ENCODE measurements around the gene NFIB. TPM values are rescaled to one million over a fixed set of nuclear protein-coding genes. Genes with fewer than 3 reads are reported as not detected.

Gene NFIB
- total and polyA plus RNA-seq, 2 of the 4 experiments (the other 2 are of a cell fraction), result 1.4 to 2.0 TPM

- Histone ChIP-seq H3K23ac (ENCODE audit: low read depth, low read length) (no peak overlapping the region), H4K5ac (ENCODE audit: low read depth, low read length) (no peak overlapping the region), H4K91ac (ENCODE audit: insufficient read depth, low read depth, low read length) (no peak overlapping the region), H2BK120ac (ENCODE audit: low read depth, low read length) (no peak overlapping the region), H3K4ac (ENCODE audit: low read depth, low read length) (no peak overlapping the region), H3K9me3 (ENCODE audit: control insufficient read depth, insufficient read depth, low read length) (no peaks in the 10 kb centered on the region), H3K27me3 (ENCODE audit: control insufficient read depth, insufficient read depth, low read length) (peaks cover 11% of the 10 kb centered on the region), H3K56ac (ENCODE audit: extremely low read depth, insufficient read depth, low read length) (no peak overlapping the region), H3K4me2 (ENCODE audit: low read depth, low read length) (no peak overlapping the region), H2BK20ac (ENCODE audit: low read depth, low read length) (no peak overlapping the region), H4K20me1 (ENCODE audit: insufficient read depth, low read length) (no peaks in the 10 kb centered on the region), H3K18ac (ENCODE audit: low read depth, low read length) (no peak overlapping the region), H3K9ac (ENCODE audit: low read depth, low read length) (no peak overlapping the region), H3K79me1 (ENCODE audit: low read depth in 1 of 2, low read length in 2 of 2) (no peaks in the 10 kb centered on the region), H3K36me3 (ENCODE audit: control insufficient read depth, insufficient read depth, low read length) (no peaks in the 10 kb centered on the region), H2AK9ac (replicated peaks; ENCODE audit: low read depth, low read length, poor library complexity) (no peak overlapping the region), H2BK15ac (ENCODE audit: low read depth, low read length) (no peak overlapping the region), H3K9me1 (ENCODE audit: insufficient read depth, low read length) (no peaks in the 10 kb centered on the region), H3K4me3 (ENCODE audit: insufficient read depth, low read depth, low read length) (no peak overlapping the region), H3K14ac (replicated peaks; ENCODE audit: low read depth, low read length) (no peak overlapping the region), H2AK5ac (ENCODE audit: low read depth, low read length) (no peak overlapping the region), H2AFZ (replicated peaks; ENCODE audit: low read length, poor library complexity) (no peak overlapping the region), H3K27ac (ENCODE audit: insufficient read depth, low read length) (no peak overlapping the region), H3K4me1 (ENCODE audit: control insufficient read depth, insufficient read depth, low read length) (no peaks in the 10 kb centered on the region), H4K8ac (ENCODE audit: low read depth in 2 of 2, low read length in 2 of 2) (no peak overlapping the region), H2BK5ac (ENCODE audit: low read depth, low read length, poor library complexity, severe bottlenecking) (no peak overlapping the region)
- TF ChIP-seq MAZ (IDR thresholded peaks at IDR 0.05; ENCODE audit: borderline replicate concordance, low read depth, low read length), result no peak
- no peak for TF ChIP-seq SMC3 (IDR thresholded peaks at IDR 0.05; ENCODE audit: low read depth, low read length)
- no peak for TF ChIP-seq CEBPB (IDR thresholded peaks at IDR 0.05; ENCODE audit: low read depth, low read length)
- TF ChIP-seq, protein P1, sequence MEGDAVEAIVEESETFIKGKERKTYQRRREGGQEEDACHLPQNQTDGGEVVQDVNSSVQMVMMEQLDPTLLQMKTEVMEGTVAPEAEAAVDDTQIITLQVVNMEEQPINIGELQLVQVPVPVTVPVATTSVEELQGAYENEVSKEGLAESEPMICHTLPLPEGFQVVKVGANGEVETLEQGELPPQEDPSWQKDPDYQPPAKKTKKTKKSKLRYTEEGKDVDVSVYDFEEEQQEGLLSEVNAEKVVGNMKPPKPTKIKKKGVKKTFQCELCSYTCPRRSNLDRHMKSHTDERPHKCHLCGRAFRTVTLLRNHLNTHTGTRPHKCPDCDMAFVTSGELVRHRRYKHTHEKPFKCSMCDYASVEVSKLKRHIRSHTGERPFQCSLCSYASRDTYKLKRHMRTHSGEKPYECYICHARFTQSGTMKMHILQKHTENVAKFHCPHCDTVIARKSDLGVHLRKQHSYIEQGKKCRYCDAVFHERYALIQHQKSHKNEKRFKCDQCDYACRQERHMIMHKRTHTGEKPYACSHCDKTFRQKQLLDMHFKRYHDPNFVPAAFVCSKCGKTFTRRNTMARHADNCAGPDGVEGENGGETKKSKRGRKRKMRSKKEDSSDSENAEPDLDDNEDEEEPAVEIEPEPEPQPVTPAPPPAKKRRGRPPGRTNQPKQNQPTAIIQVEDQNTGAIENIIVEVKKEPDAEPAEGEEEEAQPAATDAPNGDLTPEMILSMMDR (conservative IDR thresholded peaks at IDR 0.05; ENCODE audit: low read depth, low read length), result no peak
- no peak for TF ChIP-seq POLR2A (IDR thresholded peaks at IDR 0.05; ENCODE audit: low read depth, low read length)
- no peak for TF ChIP-seq BHLHE40 (IDR thresholded peaks at IDR 0.05; ENCODE audit: low read depth, low read length)
- no peak for TF ChIP-seq CHD1 (IDR thresholded peaks at IDR 0.05; ENCODE audit: low read depth, low read length)
- dilution Hi-C loops (cut with HindIII; ENCODE audit: low sequenced_read_pairs, unreplicated experiment) (no loop called here), intact Hi-C loops (cut with micrococcal nuclease) (loop anchor here (10.0 kb wide), 1 partner anchor 157 kb away; no protein-coding TSS in a partner anchor), in situ Hi-C loops (cut with MboI; ENCODE audit: low sequenced_read_pairs) (no loop called here)
- ChIA-PET CTCF (no interaction called here), POLR2A (ENCODE audit: unreplicated experiment) (no interaction called here)
- ATAC-seq (ENCODE audit: low read depth) (no peak; the same call in 1 of the 2 replicates), DNase-seq (no peak)
- no TSS peak for BruUV-seq (replicated peaks)
These were observed 55.8 kb downstream of the NFIB start for GRCh38 chr9:14258156-14258555.
